DND-41 (cell line): ENCODE results near the gene NUDT7.

Experiments
- EZH2 ChIP-seq: IDR thresholded peaks from 3 replicates; pipeline ENCODE4 v1.6.1; 2012; ENCODE audit warnings: borderline replicate concordance, low read depth, mild to moderate bottlenecking, moderate library complexity, low read length, inconsistent platforms; ENCODE audit not compliant: severe bottlenecking
- TF ChIP-seq, protein P1 (sequence below): IDR thresholded peaks from 2 replicates; pipeline ENCODE4 v1.5.1; 2012; ENCODE audit warnings: borderline replicate concordance, low read length, moderate library complexity, mild to moderate bottlenecking; ENCODE audit not compliant: poor library complexity, severe bottlenecking; ENCODE audit errors: extremely low read depth

DNA sequence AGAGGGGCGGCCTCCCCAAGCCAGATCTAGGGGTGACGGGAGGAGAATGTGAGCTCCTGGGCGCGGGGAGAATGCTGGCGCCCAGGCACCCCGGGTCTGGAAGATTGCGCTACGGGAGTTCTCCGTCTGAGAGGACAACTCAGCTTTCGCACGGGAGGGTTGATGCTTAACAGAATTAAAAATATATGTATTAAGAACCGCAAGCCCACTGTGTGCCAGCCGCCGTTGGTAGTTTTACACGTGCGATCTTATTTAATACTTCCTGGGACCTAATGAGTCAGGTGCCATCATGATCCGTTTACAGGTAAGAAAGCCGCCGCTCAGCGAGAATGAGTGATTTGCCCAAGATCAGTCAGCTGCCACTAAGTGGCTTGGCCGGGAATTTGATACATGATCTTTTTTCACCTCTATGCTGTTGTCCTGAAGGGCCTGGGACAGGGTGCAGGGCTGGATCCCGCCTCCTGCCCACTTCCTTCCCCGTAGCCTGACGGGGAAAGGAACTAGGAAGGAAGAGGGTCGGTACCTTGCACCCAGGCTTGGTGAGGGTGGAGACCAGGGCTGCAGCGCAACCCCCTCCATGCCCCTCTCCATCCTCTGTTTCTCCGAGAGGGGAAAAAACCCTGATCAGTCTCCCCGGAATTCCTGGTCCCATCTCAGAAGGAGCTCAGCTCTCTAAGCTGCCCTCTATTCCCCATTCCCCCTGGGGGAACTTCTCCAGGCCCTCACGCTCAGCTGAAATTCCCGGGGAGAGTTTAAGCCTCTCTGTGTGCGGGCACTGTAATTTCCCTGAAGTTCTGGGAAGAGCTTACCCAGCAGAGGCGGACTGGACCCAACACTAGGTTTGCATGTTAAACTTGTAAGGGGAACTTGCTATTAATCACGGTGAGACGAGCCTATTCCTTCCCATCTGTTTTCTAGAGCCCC lies 67.0 kb downstream of the NUDT7 start:
- TF ChIP-seq, protein P1, sequence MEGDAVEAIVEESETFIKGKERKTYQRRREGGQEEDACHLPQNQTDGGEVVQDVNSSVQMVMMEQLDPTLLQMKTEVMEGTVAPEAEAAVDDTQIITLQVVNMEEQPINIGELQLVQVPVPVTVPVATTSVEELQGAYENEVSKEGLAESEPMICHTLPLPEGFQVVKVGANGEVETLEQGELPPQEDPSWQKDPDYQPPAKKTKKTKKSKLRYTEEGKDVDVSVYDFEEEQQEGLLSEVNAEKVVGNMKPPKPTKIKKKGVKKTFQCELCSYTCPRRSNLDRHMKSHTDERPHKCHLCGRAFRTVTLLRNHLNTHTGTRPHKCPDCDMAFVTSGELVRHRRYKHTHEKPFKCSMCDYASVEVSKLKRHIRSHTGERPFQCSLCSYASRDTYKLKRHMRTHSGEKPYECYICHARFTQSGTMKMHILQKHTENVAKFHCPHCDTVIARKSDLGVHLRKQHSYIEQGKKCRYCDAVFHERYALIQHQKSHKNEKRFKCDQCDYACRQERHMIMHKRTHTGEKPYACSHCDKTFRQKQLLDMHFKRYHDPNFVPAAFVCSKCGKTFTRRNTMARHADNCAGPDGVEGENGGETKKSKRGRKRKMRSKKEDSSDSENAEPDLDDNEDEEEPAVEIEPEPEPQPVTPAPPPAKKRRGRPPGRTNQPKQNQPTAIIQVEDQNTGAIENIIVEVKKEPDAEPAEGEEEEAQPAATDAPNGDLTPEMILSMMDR: no peak
- TF ChIP-seq EZH2: no peak
